Kidney (tissue), 14 donors: ENCODE results near the gene NUFIP1. TPM values are rescaled to one million over a fixed set of nuclear protein-coding genes. Genes with fewer than 3 reads are reported as not detected.

Experiments used
- DNase-seq, 5 donors: peaks; one replicate each; pipeline ENCODE4 v3.0.0-alpha.2; 2013 to 2020
- FAIRE-seq: peaks from 2 replicates; lab custom pipeline; 2012; peaks lifted over from hg19 to GRCh38; lab: Jason Lieb, UNC
- H3K27ac ChIP-seq, 2 donors: one replicate each; pipeline ENCODE4 v1.7.0; 2013; ENCODE audit warnings: low read depth in 2 of 2, low read length in 2 of 2, inconsistent platforms in 1 of 2
- H3K27me3 ChIP-seq: one replicate; pipeline ENCODE4 v1.7.1; 2013; ENCODE audit warnings: low read length, inconsistent platforms; ENCODE audit not compliant: control insufficient read depth, insufficient read depth
- H3K36me3 ChIP-seq, 3 donors: one replicate each; pipeline versions ENCODE4 v1.7.0 to v1.7.1; 2013; ENCODE audit warnings: low read length in 3 of 3, control low read depth in 1 of 3, inconsistent platforms in 1 of 3; ENCODE audit not compliant: insufficient read depth in 3 of 3, control insufficient read depth in 2 of 3
- H3K4me1 ChIP-seq, 3 donors: one replicate each; pipeline versions ENCODE4 v1.7.0 to v1.7.1; 2013; ENCODE audit warnings: low read length in 3 of 3, inconsistent platforms in 1 of 3, low read depth in 1 of 3; ENCODE audit not compliant: control insufficient read depth in 2 of 3, insufficient read depth in 2 of 3
- H3K4me3 ChIP-seq, 3 donors: one replicate each; pipeline versions ENCODE4 v1.7.0 to v1.8.1; 2013; ENCODE audit warnings: low read length in 3 of 3, control low read depth in 1 of 3, inconsistent platforms in 1 of 3
- H3K9ac ChIP-seq, 3 donors: one replicate each; pipeline versions ENCODE4 v1.7.0 to v1.7.1; 2013; ENCODE audit warnings: low read length in 3 of 3, control low read depth in 1 of 3, inconsistent platforms in 1 of 3
- H3K9me3 ChIP-seq, 3 donors: one replicate each; pipeline versions ENCODE4 v1.7.0 to v1.7.1; 2013; ENCODE audit warnings: low read length in 3 of 3, control low read depth in 1 of 3, inconsistent platforms in 1 of 3; ENCODE audit not compliant: control insufficient read depth in 2 of 3, insufficient read depth in 1 of 3
- intact Hi-C: fragments of 100-400 bp; cut with DNase I; formaldehyde crosslinking; loops from one replicate; pipeline ENCODE4 v1.11.1; 2022
- polyA plus RNA-seq: library from polyadenylated mRNA; stranded (reverse); fragments of 350-450 nt; fragmentation: Illumina TruSeq; extraction: RNeasy Lipid Tissue Mini Kit (QIAGEN cat#74804); gene quantifications from one replicate; pipeline ENCODE4 v1.2.3, GENCODE V29; 2014; ENCODE audit warnings: low read depth, low replicate concordance; ENCODE audit not compliant: insufficient read depth
- total RNA-seq: library from RNA; stranded (reverse); fragmentation: NEBNext Ultra II Directional; extraction: Animal tissue kit (Norgen Biotek cat#: 25700); gene quantifications from one replicate; pipeline ENCODE4 v1.2.1, GENCODE V29; 2021
- TF ChIP-seq, protein P1 (sequence below): IDR thresholded peaks from 3 replicates; pipeline ENCODE4 v1.5.1; 2012; ENCODE audit warnings: mild to moderate bottlenecking, moderate library complexity, borderline replicate concordance; ENCODE audit not compliant: insufficient read depth; ENCODE audit errors: extremely low read depth
- donor health status: control.
- donor health status: control.
- donor health status: control.
- donor health status: control.
- donor health status: control.
- donor health status: DM: yes; HTN: yes; CAD: no.
- donor health status: Normal renal cell carcinoma (clear cell type).

NUFIP1 gene
- total and polyA plus RNA-seq, 2 donors from 2014 or later = 3.4 to 5.5 TPM

DNA sequence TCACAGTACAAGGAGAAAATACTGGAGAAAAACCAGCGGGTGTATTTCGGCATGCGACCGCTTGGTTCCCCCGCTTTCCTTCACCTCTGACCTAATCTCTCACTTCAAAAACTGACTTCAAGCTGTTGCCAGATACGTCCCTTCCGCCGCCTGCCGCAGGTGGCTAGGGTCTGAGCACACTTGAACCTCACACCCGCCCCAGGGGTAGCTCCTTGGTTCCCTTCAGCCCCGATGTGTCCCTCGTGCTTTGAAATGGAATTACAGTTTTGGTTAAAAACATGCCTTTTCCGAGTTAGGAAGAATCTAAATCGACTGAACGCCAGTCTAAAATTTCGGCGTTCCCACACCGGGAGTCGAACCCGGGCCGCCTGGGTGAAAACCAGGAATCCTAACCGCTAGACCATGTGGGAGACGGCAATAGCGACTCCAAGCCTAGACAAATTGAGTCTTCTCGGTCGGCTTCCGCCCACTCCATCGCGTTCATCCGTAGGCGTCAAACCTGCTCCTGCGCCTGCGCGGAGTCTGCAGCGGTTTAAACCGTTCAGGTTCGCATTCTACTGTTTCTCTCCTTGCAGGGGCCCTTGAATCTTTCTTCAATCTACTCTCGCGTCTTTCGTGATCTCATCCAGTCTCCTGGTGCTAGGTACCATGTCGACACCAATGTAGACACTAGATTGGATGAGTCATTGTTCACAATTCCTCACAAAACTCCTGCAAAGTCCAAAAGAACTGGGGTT lies 71.5 kb downstream of the NUFIP1 start:
- Histone ChIP-seq H3K36me3 (no peaks in the 10 kb centered on the region), H3K4me1 (peaks cover 4 to 19% (median 17%) of the 10 kb centered on the region in 3 donors), H3K27ac (peak overlapping the region; percentile 98 to 100), H3K9me3 (no peaks in the 10 kb centered on the region), H3K27me3 (no peaks in the 10 kb centered on the region), H3K4me3 (peak overlapping the region; percentile 65 to 88 (median 73)), H3K9ac (peak overlapping the region; percentile 58 to 100 (median 98))
- peak; percentile 98 to 99 (median 99) for DNase-seq
- intact Hi-C loops = no loop called here
- peak; percentile 77 for FAIRE-seq
- TF ChIP-seq, protein P1, sequence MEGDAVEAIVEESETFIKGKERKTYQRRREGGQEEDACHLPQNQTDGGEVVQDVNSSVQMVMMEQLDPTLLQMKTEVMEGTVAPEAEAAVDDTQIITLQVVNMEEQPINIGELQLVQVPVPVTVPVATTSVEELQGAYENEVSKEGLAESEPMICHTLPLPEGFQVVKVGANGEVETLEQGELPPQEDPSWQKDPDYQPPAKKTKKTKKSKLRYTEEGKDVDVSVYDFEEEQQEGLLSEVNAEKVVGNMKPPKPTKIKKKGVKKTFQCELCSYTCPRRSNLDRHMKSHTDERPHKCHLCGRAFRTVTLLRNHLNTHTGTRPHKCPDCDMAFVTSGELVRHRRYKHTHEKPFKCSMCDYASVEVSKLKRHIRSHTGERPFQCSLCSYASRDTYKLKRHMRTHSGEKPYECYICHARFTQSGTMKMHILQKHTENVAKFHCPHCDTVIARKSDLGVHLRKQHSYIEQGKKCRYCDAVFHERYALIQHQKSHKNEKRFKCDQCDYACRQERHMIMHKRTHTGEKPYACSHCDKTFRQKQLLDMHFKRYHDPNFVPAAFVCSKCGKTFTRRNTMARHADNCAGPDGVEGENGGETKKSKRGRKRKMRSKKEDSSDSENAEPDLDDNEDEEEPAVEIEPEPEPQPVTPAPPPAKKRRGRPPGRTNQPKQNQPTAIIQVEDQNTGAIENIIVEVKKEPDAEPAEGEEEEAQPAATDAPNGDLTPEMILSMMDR = peak; percentile 9

DNA sequence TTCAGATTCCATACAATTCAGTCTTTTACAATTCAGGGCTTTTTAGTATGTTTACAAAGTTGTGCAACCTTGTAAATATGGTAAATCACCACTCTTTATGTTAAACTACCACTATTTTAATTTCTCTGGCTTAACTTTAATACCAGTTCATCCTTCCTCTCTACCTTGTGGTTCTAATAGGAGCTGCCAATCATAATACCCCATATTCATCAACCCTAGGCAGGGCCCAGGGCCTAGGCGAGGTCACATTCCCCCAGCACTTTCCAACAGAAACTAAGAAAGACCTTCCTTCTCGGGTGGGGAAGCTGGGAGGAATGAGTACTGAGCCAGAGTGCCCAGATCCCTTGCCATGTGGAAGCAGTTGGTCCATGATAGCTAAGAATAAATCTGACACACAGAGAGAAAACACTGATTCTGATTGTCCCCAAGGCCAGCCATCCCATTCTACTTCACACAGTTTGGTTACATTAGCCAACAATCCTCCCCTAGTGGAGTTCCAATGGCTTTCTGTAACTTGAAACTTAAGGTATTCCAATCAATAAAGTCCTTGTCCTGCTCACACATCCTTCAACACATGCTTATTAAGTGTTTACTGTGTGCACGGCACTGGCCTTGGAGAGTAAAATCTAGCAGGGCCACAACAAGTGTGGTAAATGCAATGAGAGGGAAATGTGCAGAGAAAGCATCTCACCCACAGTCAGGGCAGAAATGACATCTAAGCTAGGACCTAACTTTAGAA lies 76.8 kb downstream of the NUFIP1 start:
- intact Hi-C loops = no loop called here
- no peaks in the 10 kb centered on the region for H3K36me3 ChIP-seq
- H3K4me3 ChIP-seq = no peak overlapping the region
- peaks cover 0 to 7% (median 0%) of the 10 kb centered on the region in 3 donors for H3K9me3 ChIP-seq
- H3K27ac ChIP-seq = no peak overlapping the region
- H3K27me3 ChIP-seq = no peaks in the 10 kb centered on the region
- DNase-seq (no peak), FAIRE-seq (no peak)
- TF ChIP-seq, protein P1 = no peak
- no peak overlapping the region for H3K9ac ChIP-seq
- H3K4me1 ChIP-seq = no peaks in the 10 kb centered on the region

GRCh38 chr13:44908712-44909111 lies 80.6 kb downstream of the NUFIP1 start:
- intact Hi-C loops = no loop called here
- TF ChIP-seq, protein P1 = no peak
- FAIRE-seq = no peak

More at GRCh38 chr13:44908712-44909111, 80.6 kb downstream of the NUFIP1 start:
- peaks cover 0 to 11% (median 6%) of the 10 kb centered on the region in 3 donors for H3K4me1 ChIP-seq
- no peak overlapping the region for H3K27ac ChIP-seq
- H3K36me3 ChIP-seq = no peaks in the 10 kb centered on the region
- H3K9ac ChIP-seq = no peak overlapping the region
- no peak overlapping the region for H3K4me3 ChIP-seq
- H3K9me3 ChIP-seq = peaks cover 0 to 7% (median 0%) of the 10 kb centered on the region in 3 donors
- no peak for DNase-seq
- H3K27me3 ChIP-seq = no peaks in the 10 kb centered on the region
